CD14-positive monocyte (primary cell): Measurements from ENCODE around the gene WHRN. TPM values are rescaled to one million over a fixed set of nuclear protein-coding genes. Genes with fewer than 3 reads are reported as not detected.

Experiments
- DNase-seq, 3 donors: peaks; one replicate each; pipeline ENCODE4 v3.0.0-alpha.2; 2011 to 2022
- H2AFZ ChIP-seq: 2 replicates; pipeline ENCODE4 v1.6.0; 2012; ENCODE audit warnings: mild to moderate bottlenecking, low read depth, low read length, inconsistent platforms; ENCODE audit not compliant: insufficient read depth, poor library complexity, severe bottlenecking
- H3K27ac ChIP-seq, 2 donors: 1 replicate in 1 of 2; 2 replicates in 1 of 2; pipeline ENCODE4 v1.5.1; 2012 to 2013; ENCODE audit warnings: low read length in 2 of 2, control low read depth in 1 of 2, inconsistent platforms in 1 of 2, low read depth in 1 of 2, mild to moderate bottlenecking in 1 of 2
- H3K27me3 ChIP-seq, 2 donors: one replicate each; pipeline versions ENCODE4 v1.6.0 to v1.6.1; 2011 to 2013; ENCODE audit warnings: low read length in 2 of 2; ENCODE audit not compliant: control insufficient read depth in 2 of 2, insufficient read depth in 2 of 2
- H3K36me3 ChIP-seq, 2 donors: replicated peaks in 1 of 2; 1 replicate in 1 of 2; 2 replicates in 1 of 2; pipeline versions ENCODE4 v1.5.1 to v1.6.1; 2012 to 2013; ENCODE audit warnings: low read length in 2 of 2, control low read depth in 1 of 2, inconsistent platforms in 1 of 2, mild to moderate bottlenecking in 1 of 2; ENCODE audit not compliant: insufficient read depth in 2 of 2, control insufficient read depth in 1 of 2
- H3K4me1 ChIP-seq, 2 donors: 1 replicate in 1 of 2; 2 replicates in 1 of 2; pipeline versions ENCODE4 v1.5.1 to v1.6.1; 2012 to 2013; ENCODE audit warnings: low read length in 2 of 2, control low read depth in 1 of 2, inconsistent platforms in 1 of 2, mild to moderate bottlenecking in 1 of 2, moderate library complexity in 1 of 2; ENCODE audit not compliant: insufficient read depth in 2 of 2, control insufficient read depth in 1 of 2
- H3K4me2 ChIP-seq: replicated peaks from 2 replicates; pipeline ENCODE3; 2012; ENCODE audit warnings: low read length, moderate library complexity, mild to moderate bottlenecking; ENCODE audit not compliant: poor library complexity, severe bottlenecking; ENCODE audit errors: extremely low read depth
- H3K4me3 ChIP-seq, 3 experiments: fragments of 200-600 bp in 1 of 3; sonication (generic) in 1 of 3; replicated peaks in 1 of 3; 1 replicate in 2 of 3; 2 replicates in 1 of 3; pipeline ENCODE4 v1.5.1; 2011 to 2013; ENCODE audit warnings: low read length in 3 of 3, mild to moderate bottlenecking in 3 of 3, control low read depth in 2 of 3, low read depth in 2 of 3, inconsistent platforms in 1 of 3, moderate library complexity in 1 of 3
- H3K79me2 ChIP-seq: 2 replicates; pipeline ENCODE4 v1.6.0; 2012; ENCODE audit warnings: mild to moderate bottlenecking, control low read depth, inconsistent platforms, low read length, moderate library complexity; ENCODE audit not compliant: insufficient read depth
- H3K9ac ChIP-seq: 2 replicates; pipeline ENCODE4 v1.6.0; 2017; ENCODE audit warnings: low read length, mild to moderate bottlenecking; ENCODE audit not compliant: insufficient read depth, poor library complexity, severe bottlenecking
- H3K9me3 ChIP-seq, 2 donors: replicated peaks in 1 of 2; 1 replicate in 1 of 2; 2 replicates in 1 of 2; pipeline versions ENCODE4 v1.5.1 to v1.6.1; 2012 to 2013; ENCODE audit warnings: low read length in 2 of 2, control low read depth in 1 of 2; ENCODE audit not compliant: control insufficient read depth in 1 of 2, insufficient read depth in 1 of 2
- H4K20me1 ChIP-seq: 2 replicates; pipeline ENCODE4 v1.6.0; 2012; ENCODE audit warnings: mild to moderate bottlenecking, low read length, control low read depth, moderate library complexity; ENCODE audit not compliant: insufficient read depth
- H3K27ac Mint-ChIP-seq, 7 donors: one replicate each; pipeline ENCODE4 v1.8.0; 2020; ENCODE audit warnings: mild to moderate bottlenecking in 7 of 7, mixed read lengths in 7 of 7, moderate library complexity in 6 of 7, inconsistent platforms in 2 of 7
- H3K27me3 Mint-ChIP-seq, 3 donors: one replicate each; pipeline ENCODE4 v1.8.0; 2021 to 2022; ENCODE audit warnings: low read depth in 3 of 3, mild to moderate bottlenecking in 3 of 3, mixed read lengths in 3 of 3, moderate library complexity in 3 of 3, inconsistent platforms in 1 of 3
- H3K36me3 Mint-ChIP-seq, 2 donors: one replicate each; pipeline ENCODE4 v1.8.0; 2020; ENCODE audit warnings: mixed read lengths in 2 of 2, inconsistent platforms in 1 of 2, mild to moderate bottlenecking in 1 of 2
- H3K4me1 Mint-ChIP-seq: one replicate; pipeline ENCODE4 v1.8.0; 2020; ENCODE audit warnings: mild to moderate bottlenecking, mixed read lengths
- H3K4me3 Mint-ChIP-seq, 2 donors: one replicate each; pipeline ENCODE4 v1.8.0; 2020; ENCODE audit warnings: mild to moderate bottlenecking in 2 of 2, mixed read lengths in 2 of 2, moderate library complexity in 1 of 2
- H3K9me3 Mint-ChIP-seq, 7 donors: one replicate each; pipeline ENCODE4 v1.8.0; 2020 to 2022; ENCODE audit warnings: mixed read lengths in 7 of 7, mild to moderate bottlenecking in 6 of 7, moderate library complexity in 6 of 7, inconsistent platforms in 2 of 7
- CTCF ChIP-seq: fragments of 200-600 bp; IDR thresholded peaks from one replicate; pipeline ENCODE4 v1.8.0; 2022; ENCODE audit warnings: antibody characterized with exemption, mild to moderate bottlenecking
- WGBS: methylation state at CpG from one replicate; pipeline ENCODE4 v1.1.5; 2013; ENCODE audit warnings: missing lambda C conversion rate; ENCODE audit not compliant: insufficient coverage; 5-methylcytosine and 5-hydroxymethylcytosine counted together
- intact Hi-C, 2 donors: fragments of 100-400 bp; cut with micrococcal nuclease; formaldehyde crosslinking; loops; one replicate each; pipeline versions ENCODE4 v1.15.0 to v1.15.1; 2023
- polyA plus RNA-seq, 3 donors: library from polyadenylated mRNA; depleted of rRNA in 1 of 3; unstranded in 2 of 3; stranded (reverse) in 1 of 3; fragments of 300-500 nt in 2 of 3; fragments of >200 nt in 1 of 3; fragmentation: Illumina TruSeq in 2 of 3; gene quantifications; 1 replicate in 2 of 3; 2 replicates in 1 of 3; pipeline ENCODE4 v1.2.3, GENCODE V29; 2012 to 2021

WHRN gene
- polyA plus RNA-seq, 3 donors: 0.13 to 0.59 (median 0.30) TPM

DNA sequence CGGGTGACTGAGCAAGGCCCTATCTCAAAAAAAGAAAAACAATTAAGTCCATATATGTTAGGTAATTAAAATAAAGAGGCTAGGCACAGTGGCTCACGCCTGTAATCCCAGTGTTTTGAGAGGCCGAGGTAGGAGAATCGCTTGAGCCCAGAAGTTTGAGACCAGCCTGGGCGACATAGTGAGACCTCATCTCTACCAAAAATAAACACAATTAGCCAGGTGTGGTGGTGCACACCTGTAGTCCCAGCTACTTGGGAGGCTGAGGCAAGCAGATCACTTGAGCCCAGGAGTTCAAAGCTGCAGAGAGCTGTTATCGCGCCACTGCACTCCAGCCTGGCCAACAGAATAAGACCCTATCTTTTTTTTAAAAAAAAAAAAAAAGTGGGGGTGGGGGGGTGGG lies 12.3 kb downstream of the WHRN start:
- no peak for DNase-seq
- peak overlapping the region in 1 of 7 donors; percentile 26 for H3K27ac Mint-ChIP-seq

DNA sequence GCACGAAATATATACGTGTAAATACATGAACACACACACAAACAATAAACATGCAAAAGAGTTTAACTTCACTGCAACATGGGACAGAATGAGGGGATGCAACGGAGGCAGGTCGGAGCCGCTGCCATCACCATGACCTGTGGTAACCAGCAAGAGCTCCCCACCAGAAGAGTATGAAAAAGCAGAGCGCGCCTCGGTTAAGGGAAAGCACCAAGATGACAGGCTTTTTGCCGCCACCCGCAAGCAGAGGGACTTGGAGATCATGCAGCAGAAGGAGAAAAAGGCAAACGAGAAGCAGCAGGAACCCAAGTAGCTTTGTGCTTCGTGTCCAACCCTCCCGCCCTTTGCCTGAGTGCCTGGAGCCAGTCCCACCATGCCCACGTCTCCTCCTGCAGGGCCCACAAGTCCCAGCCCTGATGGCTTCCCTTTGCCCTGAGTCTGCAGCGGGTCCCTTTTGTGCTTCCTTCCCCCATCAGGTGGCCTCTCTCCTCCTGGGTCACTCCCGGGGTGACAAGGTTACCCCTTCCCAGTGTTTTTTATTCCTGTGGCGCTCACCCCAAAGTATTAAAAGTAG lies 13.8 kb downstream of the WHRN start:
- no peak overlapping the region for H3K4me3 Mint-ChIP-seq

More for the DNA sequence above, 12.3 kb downstream of the WHRN start:
- TF ChIP-seq CTCF: no peak
- Histone ChIP-seq H3K4me3 (no peak overlapping the region), H3K9me3 (no peaks in the 10 kb centered on the region), H3K79me2 (no peaks in the 10 kb centered on the region), H3K36me3 (no peaks in the 10 kb centered on the region), H3K4me2 (no peak overlapping the region), H2AFZ (no peak overlapping the region), H3K4me1 (no peaks in the 10 kb centered on the region), H3K9ac (no peak overlapping the region), H4K20me1 (no peaks in the 10 kb centered on the region), H3K27me3 (peaks cover 0 to 5% of the 10 kb centered on the region in 2 donors), H3K27ac (no peak overlapping the region)
- H3K27me3 Mint-ChIP-seq: peaks cover 4 to 10% (median 8%) of the 10 kb centered on the region in 3 donors
- H3K36me3 Mint-ChIP-seq: no peaks in the 10 kb centered on the region
- H3K9me3 Mint-ChIP-seq: peaks cover 0 to 3% (median 0%) of the 10 kb centered on the region in 7 donors
- no peak overlapping the region for H3K4me3 Mint-ChIP-seq
- WGBS: no CpG with 5 or more reads among the region's 7 CpGs
- no peaks in the 10 kb centered on the region for H3K4me1 Mint-ChIP-seq
- intact Hi-C loops: loop anchor here in 1 of 2 donors (10.0 kb wide), 1 partner anchor 148 kb away; no protein-coding TSS in a partner anchor

More for the DNA sequence above, 13.8 kb downstream of the WHRN start:
- Histone ChIP-seq H3K9me3 (no peaks in the 10 kb centered on the region), H3K27ac (no peak overlapping the region), H2AFZ (no peak overlapping the region), H3K4me1 (no peaks in the 10 kb centered on the region), H3K4me2 (no peak overlapping the region), H3K79me2 (no peaks in the 10 kb centered on the region), H3K27me3 (peaks cover 0 to 5% of the 10 kb centered on the region in 2 donors), H4K20me1 (no peaks in the 10 kb centered on the region), H3K9ac (no peak overlapping the region), H3K36me3 (no peaks in the 10 kb centered on the region), H3K4me3 (no peak overlapping the region)
- 89% methylated on average over 14 of the region's 17 CpGs for WGBS
- H3K9me3 Mint-ChIP-seq: peaks cover 0 to 3% (median 0%) of the 10 kb centered on the region in 7 donors
- no peak overlapping the region for H3K27ac Mint-ChIP-seq
- no peaks in the 10 kb centered on the region for H3K4me1 Mint-ChIP-seq
- intact Hi-C loops: loop anchor here in 1 of 2 donors (10.0 kb wide), 1 partner anchor 147 kb away; no protein-coding TSS in a partner anchor
- H3K27me3 Mint-ChIP-seq: peaks cover 4 to 9% (median 8%) of the 10 kb centered on the region in 3 donors
- no peak for TF ChIP-seq CTCF
- no peak for DNase-seq
- H3K36me3 Mint-ChIP-seq: no peaks in the 10 kb centered on the region
